Neutrophil (primary cell): ENCODE data around the gene FCHSD2.

Experiments used
- H3K27ac ChIP-seq: fragments of 200-600 bp; sonication (generic); 2 replicates; pipeline ENCODE4 v1.5.1; 2016; ENCODE audit warnings: mild to moderate bottlenecking, moderate library complexity
- H3K27me3 ChIP-seq: fragments of 200-600 bp; sonication (generic); 2 replicates; pipeline ENCODE4 v1.6.0; 2016; ENCODE audit warnings: mild to moderate bottlenecking
- H3K36me3 ChIP-seq: fragments of 200-600 bp; sonication (generic); 2 replicates; pipeline ENCODE4 v1.5.1; 2017
- H3K4me1 ChIP-seq, 2 experiments: fragments of 200-600 bp in 1 of 2; sonication (generic) in 1 of 2; 1 replicate in 1 of 2; 2 replicates in 1 of 2; pipeline versions ENCODE4 v1.5.1 to v1.6.1; 2013 to 2016; ENCODE audit warnings: low read depth in 1 of 2, low read length in 1 of 2, mild to moderate bottlenecking in 1 of 2, moderate library complexity in 1 of 2; ENCODE audit not compliant: control insufficient read depth in 1 of 2, insufficient read depth in 1 of 2
- H3K4me3 ChIP-seq, 2 experiments: fragments of 200-600 bp in 1 of 2; sonication (generic) in 1 of 2; 1 replicate in 1 of 2; 2 replicates in 1 of 2; pipeline ENCODE4 v1.5.1; 2013 to 2016; ENCODE audit warnings: low read depth in 1 of 2, low read length in 1 of 2, mild to moderate bottlenecking in 1 of 2, moderate library complexity in 1 of 2
- H3K9me3 ChIP-seq: fragments of 200-600 bp; sonication (generic); 2 replicates; pipeline ENCODE4 v1.5.1; 2016
- TF ChIP-seq, protein P1 (sequence below): fragments of 200-600 bp; sonication (generic); IDR thresholded peaks from 2 replicates; pipeline ENCODE4 v1.5.1; 2016; ENCODE audit warnings: antibody characterized with exemption

The FCHSD2 gene

GRCh38 chr11:72927380-72927779 lies 214.7 kb downstream of the FCHSD2 start:
- no peak overlapping the region for H3K4me3 ChIP-seq
- no peaks in the 10 kb centered on the region for H3K27me3 ChIP-seq
- H3K27ac ChIP-seq, result no peak overlapping the region
- TF ChIP-seq, protein P1, sequence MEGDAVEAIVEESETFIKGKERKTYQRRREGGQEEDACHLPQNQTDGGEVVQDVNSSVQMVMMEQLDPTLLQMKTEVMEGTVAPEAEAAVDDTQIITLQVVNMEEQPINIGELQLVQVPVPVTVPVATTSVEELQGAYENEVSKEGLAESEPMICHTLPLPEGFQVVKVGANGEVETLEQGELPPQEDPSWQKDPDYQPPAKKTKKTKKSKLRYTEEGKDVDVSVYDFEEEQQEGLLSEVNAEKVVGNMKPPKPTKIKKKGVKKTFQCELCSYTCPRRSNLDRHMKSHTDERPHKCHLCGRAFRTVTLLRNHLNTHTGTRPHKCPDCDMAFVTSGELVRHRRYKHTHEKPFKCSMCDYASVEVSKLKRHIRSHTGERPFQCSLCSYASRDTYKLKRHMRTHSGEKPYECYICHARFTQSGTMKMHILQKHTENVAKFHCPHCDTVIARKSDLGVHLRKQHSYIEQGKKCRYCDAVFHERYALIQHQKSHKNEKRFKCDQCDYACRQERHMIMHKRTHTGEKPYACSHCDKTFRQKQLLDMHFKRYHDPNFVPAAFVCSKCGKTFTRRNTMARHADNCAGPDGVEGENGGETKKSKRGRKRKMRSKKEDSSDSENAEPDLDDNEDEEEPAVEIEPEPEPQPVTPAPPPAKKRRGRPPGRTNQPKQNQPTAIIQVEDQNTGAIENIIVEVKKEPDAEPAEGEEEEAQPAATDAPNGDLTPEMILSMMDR, result no peak
- H3K4me1 ChIP-seq, result peaks cover 25 to 35% of the 10 kb centered on the region in 2 experiments
- H3K9me3 ChIP-seq, result no peaks in the 10 kb centered on the region
- H3K36me3 ChIP-seq, result no peaks in the 10 kb centered on the region

DNA sequence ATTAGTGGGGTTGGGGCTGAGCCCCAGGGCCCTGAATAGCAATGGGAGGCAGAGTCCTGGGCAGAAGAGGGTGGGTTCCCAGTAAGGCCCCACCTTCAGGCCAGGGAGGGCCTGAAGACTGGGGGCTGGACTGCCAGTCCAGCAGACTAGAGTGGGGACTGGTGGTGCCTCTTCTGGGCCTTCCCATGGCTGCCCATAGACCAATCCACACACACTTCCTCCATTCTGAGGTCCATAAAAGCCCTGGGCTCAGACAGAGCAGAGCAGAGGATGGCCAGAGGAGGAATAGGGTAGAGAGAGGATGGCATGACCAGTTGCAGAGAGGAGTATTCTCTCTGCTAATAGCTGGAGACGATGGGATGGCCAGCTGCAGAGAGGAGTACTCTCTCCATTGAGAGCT lies 216.0 kb downstream of the FCHSD2 start:
- TF ChIP-seq, protein P1, result no peak
- Histone ChIP-seq H3K27ac (peak overlapping the region; percentile 35), H3K36me3 (peaks cover 7% of the 10 kb centered on the region), H3K4me3 (no peak overlapping the region), H3K27me3 (no peaks in the 10 kb centered on the region), H3K9me3 (no peaks in the 10 kb centered on the region), H3K4me1 (peaks cover 14 to 24% of the 10 kb centered on the region in 2 experiments)

- Histone ChIP-seq H3K36me3 (peaks cover 8% of the 10 kb centered on the region), H3K27me3 (no peaks in the 10 kb centered on the region), H3K27ac (peak overlapping the region; percentile 35), H3K4me3 (no peak overlapping the region), H3K9me3 (no peaks in the 10 kb centered on the region), H3K4me1 (peaks cover 12 to 20% of the 10 kb centered on the region in 2 experiments)
- TF ChIP-seq, protein P1, result no peak
Observed at GRCh38 chr11:72925656-72926055, 216.5 kb downstream of the FCHSD2 start.

DNA sequence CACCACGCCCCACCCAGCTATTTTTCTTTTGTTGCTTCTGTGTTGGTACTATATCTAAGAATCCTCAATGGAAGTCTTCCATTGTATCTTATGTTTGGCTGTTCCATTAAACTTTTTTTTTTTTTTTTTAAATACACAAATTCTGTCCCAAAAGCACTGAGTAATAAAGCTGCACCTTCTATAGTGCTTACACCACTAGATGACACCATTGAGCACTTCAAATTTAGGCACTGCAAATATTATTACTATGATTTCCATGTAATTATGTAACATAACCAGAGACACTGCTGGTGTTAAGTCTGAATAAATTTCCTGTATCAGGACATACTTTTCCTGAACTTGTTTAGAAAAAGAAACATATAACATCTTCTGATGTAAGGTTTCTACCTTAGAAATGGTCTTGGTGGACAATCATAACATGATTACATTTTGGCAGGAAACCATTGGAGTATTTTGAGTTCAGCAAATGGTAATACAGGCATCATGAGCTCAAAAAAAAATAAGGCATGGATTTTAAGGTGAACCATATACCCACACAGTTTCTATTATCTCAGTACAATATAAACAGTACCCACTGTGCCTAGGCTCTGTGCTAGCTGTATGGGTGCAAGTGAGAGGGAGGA lies 217.4 kb downstream of the FCHSD2 start:
- Histone ChIP-seq H3K27ac (peak overlapping the region; percentile 37), H3K4me1 (peaks cover 2 to 10% of the 10 kb centered on the region in 2 experiments), H3K36me3 (peaks cover 8% of the 10 kb centered on the region), H3K27me3 (no peaks in the 10 kb centered on the region), H3K9me3 (no peaks in the 10 kb centered on the region), H3K4me3 (no peak overlapping the region)
- TF ChIP-seq, protein P1, result no peak

DNA sequence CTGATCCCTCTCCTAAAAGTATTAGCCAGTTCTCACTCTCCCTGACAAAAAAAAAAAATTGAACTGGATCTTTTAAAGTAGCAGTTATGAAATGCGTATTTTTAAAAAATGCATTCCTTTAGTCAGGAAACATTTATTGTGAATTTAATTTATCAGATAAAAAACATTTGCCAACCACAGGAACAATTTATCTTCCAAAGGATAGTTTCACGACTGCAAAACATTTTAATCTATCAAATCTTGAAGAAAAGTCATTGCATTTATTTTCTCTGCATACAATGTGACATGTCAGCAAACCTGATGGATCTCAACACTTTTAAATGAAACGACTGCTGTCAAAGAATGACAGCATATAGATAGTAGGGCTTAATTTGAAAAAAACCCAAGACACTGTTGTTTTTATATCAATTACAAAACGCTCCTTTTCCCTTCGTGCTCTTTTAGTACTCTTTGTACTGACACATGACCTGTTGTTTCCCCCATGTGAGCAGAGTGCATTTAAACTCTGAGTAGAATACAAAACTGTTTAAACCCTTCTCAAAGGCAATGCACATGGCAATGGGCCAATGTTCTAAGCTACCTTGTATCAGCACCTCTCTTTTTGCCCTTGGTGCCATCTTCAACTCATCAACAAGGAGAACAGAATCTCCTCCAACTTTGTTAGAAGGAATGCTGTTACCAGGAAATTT lies 220.9 kb downstream of the FCHSD2 start:
- Histone ChIP-seq H3K27ac (no peak overlapping the region), H3K4me3 (no peak overlapping the region), H3K9me3 (no peaks in the 10 kb centered on the region), H3K27me3 (no peaks in the 10 kb centered on the region), H3K36me3 (peaks cover 8% of the 10 kb centered on the region), H3K4me1 (peaks cover 0 to 5% of the 10 kb centered on the region in 2 experiments)
- TF ChIP-seq, protein P1, result no peak
